ENCODE data around the gene AIFM2. TPM values are rescaled to one million over a fixed set of nuclear protein-coding genes. Genes with fewer than 3 reads are reported as not detected.

The AIFM2 gene
- total RNA-seq, 2 experiments from 2014 or later = 7.2 to 7.5 TPM

- H3K27ac Mint-ChIP-seq = no peak overlapping the region
- ChIA-PET POLR2A (interaction anchor here (0.9 kb wide), 1 partner anchor 21 kb away, joined by 3 read pairs; no protein-coding TSS in a partner anchor), CTCF (interaction anchor here (1.9 kb wide), 1 partner anchor 23 kb away, joined by 11 read pairs; the partner anchor contains the start of gene TYSND1)
- ATAC-seq (no peak), DNase-seq (no peak)
- H3K9me3 Mint-ChIP-seq (ENCODE audit: insufficient read depth) = no peaks in the 10 kb centered on the region
- H3K27me3 Mint-ChIP-seq (ENCODE audit: low read depth) = no peaks in the 10 kb centered on the region
- no peak overlapping the region for H3K4me3 Mint-ChIP-seq
- H3K36me3 Mint-ChIP-seq (ENCODE audit: low read depth) = peaks cover 14% of the 10 kb centered on the region
- peaks cover 17% of the 10 kb centered on the region for H3K4me1 Mint-ChIP-seq (ENCODE audit: low read depth)
Measured at GRCh38 chr10:70122742-70123141, 9.9 kb downstream of the AIFM2 start.

GRCh38 chr10:70121281-70121949 is 11.2 kb downstream of the AIFM2 start:
- peaks cover 20% of the 10 kb centered on the region for H3K4me1 Mint-ChIP-seq (ENCODE audit: low read depth)
- CTCF ChIA-PET = interaction anchor here (1.1 kb wide), 1 partner anchor 28 kb away, joined by 3 read pairs; no protein-coding TSS in a partner anchor
- H3K4me3 Mint-ChIP-seq = no peak overlapping the region
- H3K36me3 Mint-ChIP-seq (ENCODE audit: low read depth) = peaks cover 14% of the 10 kb centered on the region
- DNase-seq = no peak
- no peak overlapping the region for H3K27ac Mint-ChIP-seq
- H3K9me3 Mint-ChIP-seq (ENCODE audit: insufficient read depth) = no peaks in the 10 kb centered on the region
- ATAC-seq = no peak
- POLR2A ChIA-PET = interaction anchor here (0.9 kb wide), 1 partner anchor 23 kb away, joined by 3 read pairs; no protein-coding TSS in a partner anchor
- H3K27me3 Mint-ChIP-seq (ENCODE audit: low read depth) = no peaks in the 10 kb centered on the region

- Mint-ChIP-seq H3K9me3 (ENCODE audit: insufficient read depth) (no peaks in the 10 kb centered on the region), H3K4me3 (no peak overlapping the region), H3K27ac (no peak overlapping the region), H3K27me3 (ENCODE audit: low read depth) (no peaks in the 10 kb centered on the region), H3K4me1 (ENCODE audit: low read depth) (peaks cover 22% of the 10 kb centered on the region), H3K36me3 (ENCODE audit: low read depth) (peaks cover 14% of the 10 kb centered on the region)
- DNase-seq (no peak), ATAC-seq (no peak)
- ChIA-PET POLR2A (no interaction called here), CTCF (interaction anchor here (1.1 to 6.7 kb wide), 2 partner anchors 25 to 27 kb away, joined by 3 to 97 read pairs; partner anchors contain the start of gene TYSND1)
Measured at GRCh38 chr10:70120417-70120816, 12.2 kb downstream of the AIFM2 start.

GRCh38 chr10:70119623-70120022 is 13.0 kb downstream of the AIFM2 start:
- ATAC-seq (no peak), DNase-seq (no peak)
- H3K27me3 Mint-ChIP-seq (ENCODE audit: low read depth) = no peaks in the 10 kb centered on the region
- ChIA-PET CTCF (interaction anchor here (6.7 kb wide), 1 partner anchor 26 kb away, joined by 97 read pairs; the partner anchor contains the start of gene TYSND1), POLR2A (no interaction called here)
- peaks cover 12% of the 10 kb centered on the region for H3K36me3 Mint-ChIP-seq (ENCODE audit: low read depth)
- peaks cover 19% of the 10 kb centered on the region for H3K4me1 Mint-ChIP-seq (ENCODE audit: low read depth)
- H3K4me3 Mint-ChIP-seq = no peak overlapping the region
- H3K9me3 Mint-ChIP-seq (ENCODE audit: insufficient read depth) = no peaks in the 10 kb centered on the region
- H3K27ac Mint-ChIP-seq = no peak overlapping the region

- Mint-ChIP-seq H3K4me3 (no peak overlapping the region), H3K27me3 (ENCODE audit: low read depth) (no peaks in the 10 kb centered on the region), H3K9me3 (ENCODE audit: insufficient read depth) (no peaks in the 10 kb centered on the region), H3K27ac (no peak overlapping the region), H3K4me1 (ENCODE audit: low read depth) (peaks cover 15% of the 10 kb centered on the region), H3K36me3 (ENCODE audit: low read depth) (peaks cover 12% of the 10 kb centered on the region)
- POLR2A ChIA-PET = interaction anchor here (0.9 kb wide), 1 partner anchor 26 kb away, joined by 3 read pairs; no protein-coding TSS in a partner anchor
- CTCF ChIA-PET = interaction anchor here (1.2 to 6.7 kb wide), 4 partner anchors 14 to 102 kb away, joined by 3 to 105 read pairs (median 50); partner anchors contain the start of genes AIFM2 and TYSND1
- DNase-seq (no peak), ATAC-seq (no peak)
Measured at GRCh38 chr10:70119197-70119596, 13.4 kb downstream of the AIFM2 start.

- peaks cover 19% of the 10 kb centered on the region for H3K36me3 Mint-ChIP-seq (ENCODE audit: low read depth)
- peaks cover 14% of the 10 kb centered on the region for H3K4me1 Mint-ChIP-seq (ENCODE audit: low read depth)
- no peak overlapping the region for H3K4me3 Mint-ChIP-seq
- CTCF ChIA-PET = interaction anchor here (1.2 to 6.7 kb wide), 8 partner anchors 8 to 246 kb away, joined by 3 to 105 read pairs (median 22); partner anchors contain the start of genes AIFM2 and TYSND1
- POLR2A ChIA-PET = no interaction called here
- no peaks in the 10 kb centered on the region for H3K27me3 Mint-ChIP-seq (ENCODE audit: low read depth)
- no peak overlapping the region for H3K27ac Mint-ChIP-seq
- ATAC-seq = no peak
- DNase-seq = no peak
- no peaks in the 10 kb centered on the region for H3K9me3 Mint-ChIP-seq (ENCODE audit: insufficient read depth)
Measured at GRCh38 chr10:70118196-70118595, 14.4 kb downstream of the AIFM2 start.

- CTCF ChIA-PET = interaction anchor here (1.2 to 6.7 kb wide), 10 partner anchors 9 to 246 kb away, joined by 4 to 105 read pairs (median 18); partner anchors contain the start of genes AIFM2, SAR1A and TYSND1
- Mint-ChIP-seq H3K9me3 (ENCODE audit: insufficient read depth) (no peaks in the 10 kb centered on the region), H3K4me3 (no peak overlapping the region), H3K27me3 (ENCODE audit: low read depth) (no peaks in the 10 kb centered on the region), H3K4me1 (ENCODE audit: low read depth) (peaks cover 17% of the 10 kb centered on the region), H3K27ac (no peak overlapping the region), H3K36me3 (ENCODE audit: low read depth) (peaks cover 23% of the 10 kb centered on the region)
- ATAC-seq (no peak), DNase-seq (no peak)
- POLR2A ChIA-PET = interaction anchor here (1.0 to 2.6 kb wide), 2 partner anchors 25 to 28 kb away, joined by 3 to 9 read pairs; partner anchors contain the start of gene TYSND1
Measured at GRCh38 chr10:70117646-70118045, 15.0 kb downstream of the AIFM2 start.

- ATAC-seq = peak; percentile 78
- Mint-ChIP-seq H3K9me3 (ENCODE audit: insufficient read depth) (no peaks in the 10 kb centered on the region), H3K27me3 (ENCODE audit: low read depth) (no peaks in the 10 kb centered on the region), H3K4me1 (ENCODE audit: low read depth) (peaks cover 24% of the 10 kb centered on the region), H3K36me3 (ENCODE audit: low read depth) (peaks cover 23% of the 10 kb centered on the region), H3K4me3 (no peak overlapping the region), H3K27ac (peak overlapping the region; percentile 53)
- peak; percentile 72 for DNase-seq
- CTCF ChIA-PET = interaction anchor here (0.6 to 6.7 kb wide), 47 partner anchors 10 to 549 kb away, joined by 3 to 105 read pairs (median 4); partner anchors contain the start of genes MACROH2A2, SAR1A and TYSND1
- POLR2A ChIA-PET = interaction anchor here (1.1 to 2.6 kb wide), 4 partner anchors 10 to 30 kb away, joined by 3 to 9 read pairs (median 4); partner anchors contain the start of gene TYSND1
Measured at GRCh38 chr10:70115948-70116682, 16.5 kb downstream of the AIFM2 start.

- Mint-ChIP-seq H3K27ac (no peak overlapping the region), H3K27me3 (ENCODE audit: low read depth) (no peaks in the 10 kb centered on the region), H3K36me3 (ENCODE audit: low read depth) (peaks cover 16% of the 10 kb centered on the region), H3K4me3 (no peak overlapping the region), H3K4me1 (ENCODE audit: low read depth) (peaks cover 24% of the 10 kb centered on the region), H3K9me3 (ENCODE audit: insufficient read depth) (no peaks in the 10 kb centered on the region)
- ATAC-seq = no peak
- no peak for DNase-seq
- CTCF ChIA-PET = interaction anchor here (1.1 to 6.7 kb wide), 12 partner anchors 10 to 290 kb away, joined by 3 to 105 read pairs (median 17); partner anchors contain the start of genes SAR1A and TYSND1
- POLR2A ChIA-PET = no interaction called here
Measured at GRCh38 chr10:70114902-70115301, 17.7 kb downstream of the AIFM2 start.

GRCh38 chr10:70112071-70112470 is 20.6 kb downstream of the AIFM2 start:
- ChIA-PET POLR2A (no interaction called here), CTCF (interaction anchor here (1.6 kb wide), 1 partner anchor 34 kb away, joined by 7 read pairs; the partner anchor contains the start of gene TYSND1)

GRCh38 chr10:70111496-70111895 is 21.1 kb downstream of the AIFM2 start:
- Mint-ChIP-seq H3K36me3 (ENCODE audit: low read depth) (peaks cover 23% of the 10 kb centered on the region), H3K27me3 (ENCODE audit: low read depth) (no peaks in the 10 kb centered on the region), H3K9me3 (ENCODE audit: insufficient read depth) (no peaks in the 10 kb centered on the region), H3K27ac (peak overlapping the region; percentile 30), H3K4me1 (ENCODE audit: low read depth) (peaks cover 27% of the 10 kb centered on the region), H3K4me3 (no peak overlapping the region)
- DNase-seq (no peak), ATAC-seq (no peak)
- ChIA-PET CTCF (interaction anchor here (1.6 kb wide), 1 partner anchor 16 kb away, joined by 3 read pairs; no protein-coding TSS in a partner anchor), POLR2A (no interaction called here)

More at GRCh38 chr10:70112071-70112470, 20.6 kb downstream of the AIFM2 start:
- H3K36me3 Mint-ChIP-seq (ENCODE audit: low read depth) = peaks cover 21% of the 10 kb centered on the region
- no peaks in the 10 kb centered on the region for H3K27me3 Mint-ChIP-seq (ENCODE audit: low read depth)
- ATAC-seq = no peak
- no peak overlapping the region for H3K4me3 Mint-ChIP-seq
- H3K9me3 Mint-ChIP-seq (ENCODE audit: insufficient read depth) = no peaks in the 10 kb centered on the region
- H3K27ac Mint-ChIP-seq = peak overlapping the region; percentile 30
- peaks cover 30% of the 10 kb centered on the region for H3K4me1 Mint-ChIP-seq (ENCODE audit: low read depth)
- no peak for DNase-seq

Measured in activated CD8-positive, alpha-beta T cell treated with anti-CD3 and anti-CD28 coated beads, Interleukin-2, amount 10 ng/mL, durations not matched to agents 7 days and 5 days (primary cell).